Right hindlimb (tissue), 1 donor: ENCODE results near the gene MAP4K5.
A peak's percentile ranks its signal among the peaks of the same experiment; 100 is the strongest.
"Not testable (repeated sequence)": the region's sequence is repeated elsewhere in the genome, so short reads cannot be mapped to it uniquely, and the experiment has no call there.

Source experiments
- DNase-seq: peaks from one replicate; pipeline ENCODE4 v3.0.0-alpha.2; 2018

Gene MAP4K5

DNA sequence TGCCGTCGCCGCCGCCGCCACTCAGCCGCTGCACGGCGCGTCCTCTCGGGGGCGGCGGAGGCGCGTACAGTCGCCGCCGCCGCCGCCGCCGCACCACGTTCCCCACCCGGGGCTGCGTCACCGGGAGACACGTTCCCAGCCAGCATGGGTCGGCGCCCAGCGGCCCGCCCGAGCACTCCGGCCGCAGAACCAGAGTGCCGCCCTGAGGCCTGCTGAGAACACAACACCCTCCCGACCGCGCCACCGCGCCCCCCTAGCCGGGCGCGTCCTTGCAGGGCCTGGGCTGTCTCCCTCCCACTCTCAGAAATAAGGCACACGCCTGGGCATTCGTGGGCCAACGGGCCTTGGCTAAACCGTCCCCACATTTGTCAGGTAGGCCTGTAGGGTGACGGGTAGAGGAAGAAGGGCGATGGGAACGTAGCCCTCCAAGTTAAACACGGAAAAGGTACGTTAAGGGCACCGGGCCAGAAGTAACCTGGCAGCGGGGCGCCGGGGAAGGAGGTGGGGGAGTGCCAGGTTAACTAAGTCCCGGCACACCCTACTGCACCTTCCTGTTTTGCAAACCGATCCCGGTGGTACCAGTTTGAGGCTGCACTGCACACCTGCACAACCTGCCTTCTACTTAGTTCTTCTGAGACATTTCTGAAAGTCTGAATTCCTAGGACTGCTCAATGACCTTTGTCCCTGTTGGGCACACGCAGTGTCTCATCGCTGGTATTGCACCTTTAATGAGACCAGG lies at the start of gene MAP4K5:
TSS of gene MAP4K5 (minus strand) at position 68 of the 739 bp plus-strand sequence. CDS start 520 bp downstream, outside the sequence.
- DNase-seq: peak; percentile 94

DNA sequence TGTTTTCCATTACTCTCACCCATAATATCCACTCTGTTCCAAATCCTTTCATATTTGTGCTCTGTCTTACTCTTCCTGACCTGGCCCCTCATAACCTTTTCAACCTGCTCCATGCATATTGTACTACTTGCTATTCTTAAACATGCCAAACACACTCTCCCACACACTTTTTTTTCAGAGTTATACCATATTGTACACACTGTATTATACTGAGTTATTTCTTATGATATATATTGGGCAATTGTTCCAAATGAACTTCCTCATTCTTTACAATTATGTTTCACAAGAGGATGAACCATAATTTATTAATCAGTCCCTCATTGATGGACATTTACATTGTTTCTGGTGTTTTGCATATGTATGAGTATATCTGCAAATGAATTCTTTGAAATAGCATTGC lies 46.1 kb upstream of the MAP4K5 start:
- DNase-seq: no peak

- DNase-seq: no peak
Measured at GRCh38 chr14:50577982-50578381, 45.6 kb upstream of the MAP4K5 start.

DNA sequence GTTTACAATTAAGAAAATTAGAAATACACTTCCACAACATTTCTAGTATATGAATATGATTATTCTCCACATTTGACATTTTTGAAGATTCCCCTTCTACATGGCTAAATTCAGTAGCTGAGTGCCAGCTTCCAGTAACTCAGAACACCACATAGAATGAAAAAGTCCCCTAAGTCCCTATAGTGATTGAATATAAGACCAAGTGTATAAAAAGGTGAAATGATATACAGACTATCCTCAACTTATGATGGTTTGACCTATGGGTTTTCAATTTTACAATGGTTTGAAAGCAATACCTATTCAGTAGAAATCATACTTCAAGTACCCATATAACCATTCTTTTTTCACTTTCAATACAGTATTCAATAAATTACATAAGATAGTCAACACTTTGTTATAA lies 43.4 kb upstream of the MAP4K5 start:
- no peak for DNase-seq

- no peak for DNase-seq
Measured at GRCh38 chr14:50573862-50574261, 41.5 kb upstream of the MAP4K5 start.

GRCh38 chr14:50569714-50570274 lies 37.4 kb upstream of the MAP4K5 start:
- DNase-seq: no peak

DNA sequence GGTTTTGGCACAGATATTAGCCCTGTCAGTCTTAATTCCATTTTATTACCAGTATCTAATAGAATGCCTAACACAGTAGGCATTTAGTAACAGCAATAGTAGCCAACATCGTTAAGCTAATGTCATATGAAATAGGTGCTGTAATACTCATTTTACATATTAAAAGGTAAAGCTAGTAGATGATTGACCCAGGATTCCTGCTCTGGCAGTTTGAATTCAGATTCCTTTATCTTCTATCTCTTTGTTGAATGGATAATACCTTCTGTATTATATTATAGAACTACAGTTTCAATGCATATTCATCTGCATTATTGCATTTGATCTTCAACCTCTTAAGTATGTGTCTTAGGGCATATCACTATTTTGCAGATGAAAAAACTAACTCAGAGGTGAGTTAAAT lies 30.5 kb upstream of the MAP4K5 start:
- no peak for DNase-seq

GRCh38 chr14:50560931-50561285 lies 28.5 kb upstream of the MAP4K5 start:
- DNase-seq: peak; percentile 86

DNA sequence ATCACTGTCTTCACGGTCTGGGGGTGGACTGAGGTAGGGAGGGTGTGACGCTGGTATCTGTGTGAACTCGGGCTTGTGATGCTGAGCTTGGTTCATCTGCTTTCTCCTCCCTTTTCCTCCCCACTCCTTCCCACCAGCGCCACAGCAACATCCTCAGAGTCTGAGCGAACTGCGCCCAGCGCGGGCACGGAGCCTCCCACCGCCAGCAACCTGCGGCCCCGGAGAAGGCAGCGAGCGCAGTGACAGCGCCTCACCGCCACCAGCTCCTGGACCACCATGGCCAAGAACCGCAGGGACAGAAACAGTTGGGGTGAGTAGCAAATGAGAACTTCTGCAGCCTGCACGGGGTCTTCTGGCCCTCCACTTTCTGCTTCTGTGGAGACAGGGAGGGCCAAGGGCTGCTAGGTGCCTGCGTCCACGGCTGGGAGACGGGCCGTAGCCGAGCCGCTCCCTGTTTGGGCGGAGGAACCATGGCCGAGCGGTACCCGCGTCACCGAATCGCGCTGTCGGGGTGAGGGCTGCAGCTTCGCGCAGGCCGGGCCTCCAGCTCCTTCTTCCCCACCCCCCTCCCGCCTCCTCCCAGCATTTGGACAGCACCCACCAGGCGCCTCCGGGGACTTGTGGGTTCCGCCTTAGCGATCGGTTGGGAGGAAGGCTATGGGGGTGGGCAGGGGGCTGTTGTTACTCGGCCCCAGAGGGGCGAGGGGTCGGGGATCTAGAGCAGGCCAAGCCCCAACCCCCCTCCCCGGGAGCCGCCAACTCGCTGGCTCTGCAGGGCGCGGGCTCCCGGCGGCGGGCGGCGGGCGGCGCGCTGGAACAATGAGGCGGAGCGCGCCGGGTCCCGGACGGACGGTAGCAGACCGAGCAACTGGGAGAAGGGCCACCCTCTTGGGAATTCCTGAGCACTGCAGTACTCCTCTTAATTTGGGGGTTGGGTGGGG lies 27.9 kb upstream of the MAP4K5 start, which contains the start of gene ATL1:
TSS of gene ATL1 (plus strand) at position 156 of the 941 bp plus-strand sequence. CDS start at position 277, 121 bp downstream.
- peak; percentile 91 for DNase-seq

- DNase-seq: not testable (repeated sequence)
Measured at GRCh38 chr14:50552796-50553195, 20.4 kb upstream of the MAP4K5 start.

DNA sequence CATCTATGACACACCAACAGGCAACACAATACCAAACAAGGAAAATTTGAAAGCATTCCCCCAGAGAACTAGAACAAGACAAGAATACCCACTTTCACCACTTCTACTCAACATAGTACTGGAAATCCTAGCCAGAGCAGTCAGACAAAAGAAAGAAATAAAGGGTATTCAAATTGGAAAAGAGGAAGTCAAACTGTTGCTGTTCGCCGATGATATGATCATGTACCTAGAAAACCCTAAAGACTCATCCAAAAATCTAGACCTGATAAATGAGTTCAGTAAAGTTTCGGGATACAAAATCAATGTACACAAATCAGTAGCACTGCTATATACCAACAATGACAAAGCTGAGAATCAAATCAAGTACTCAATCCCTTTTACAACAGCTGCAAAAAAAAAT lies 19.5 kb upstream of the MAP4K5 start:
- no peak for DNase-seq

DNA sequence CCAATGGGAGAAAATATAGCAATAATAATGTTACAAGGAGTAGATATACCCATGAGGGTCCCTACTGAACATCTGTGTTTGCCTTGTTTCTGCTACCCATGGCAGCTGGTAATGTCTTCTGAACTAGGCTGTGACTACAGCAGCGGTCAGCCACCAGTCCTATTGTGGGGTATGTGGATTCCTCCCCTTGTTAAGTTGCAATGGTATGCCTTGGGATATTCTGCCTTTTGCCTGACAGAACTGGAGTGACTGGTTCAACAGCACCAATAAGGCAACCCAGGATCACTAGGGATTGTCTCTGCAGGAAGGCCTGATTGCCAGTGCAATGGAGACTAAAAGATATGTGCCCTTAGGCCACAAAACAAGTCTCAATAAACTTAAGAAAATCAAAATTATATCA lies 17.9 kb upstream of the MAP4K5 start:
- DNase-seq: no peak

DNA sequence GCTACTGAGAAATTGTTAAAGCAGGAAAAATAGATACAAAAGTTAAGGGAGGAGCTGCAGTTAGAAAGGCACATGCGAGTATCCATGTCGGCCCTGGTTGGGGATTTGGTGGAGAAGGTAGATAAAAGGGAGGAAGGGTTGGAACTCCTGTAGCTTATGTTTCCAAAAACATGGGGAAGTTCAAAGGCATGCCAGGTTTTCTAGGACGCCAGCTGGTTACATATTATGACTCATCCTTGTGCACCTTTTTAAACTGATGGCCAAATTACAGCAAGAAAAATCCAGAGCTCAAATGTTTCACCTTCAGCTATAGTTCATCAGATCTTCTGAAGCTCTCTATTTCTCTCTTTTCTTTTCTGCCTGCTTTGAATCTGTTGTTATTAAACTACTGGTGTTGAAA lies 13.2 kb upstream of the MAP4K5 start:
- no peak for DNase-seq

DNA sequence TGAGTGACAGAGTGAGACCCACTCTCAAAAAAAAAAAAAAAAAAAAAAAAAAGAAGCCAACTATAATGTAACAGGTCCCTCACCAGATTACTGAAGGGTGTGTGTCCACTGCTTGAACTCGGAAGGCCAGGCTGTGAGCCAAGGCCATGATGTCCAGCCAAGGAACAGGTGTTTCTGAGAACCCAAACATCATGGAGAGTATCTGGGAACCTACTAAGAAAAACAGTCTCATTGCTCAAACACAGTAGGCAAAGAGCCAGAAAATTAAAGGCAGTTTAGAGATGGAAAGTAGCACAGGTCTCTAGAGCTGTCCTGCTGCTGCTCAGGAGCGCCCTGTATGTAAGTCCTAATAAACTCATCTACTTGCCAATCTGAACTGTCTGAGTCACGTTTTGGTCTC lies 12.5 kb upstream of the MAP4K5 start:
- DNase-seq: no peak

- no peak for DNase-seq
Measured at GRCh38 chr14:50542941-50543418, 10.6 kb upstream of the MAP4K5 start.

GRCh38 chr14:50541159-50541567 lies 8.8 kb upstream of the MAP4K5 start:
- DNase-seq: no peak

GRCh38 chr14:50539051-50539450 lies 6.7 kb upstream of the MAP4K5 start:
- DNase-seq: no peak

DNA sequence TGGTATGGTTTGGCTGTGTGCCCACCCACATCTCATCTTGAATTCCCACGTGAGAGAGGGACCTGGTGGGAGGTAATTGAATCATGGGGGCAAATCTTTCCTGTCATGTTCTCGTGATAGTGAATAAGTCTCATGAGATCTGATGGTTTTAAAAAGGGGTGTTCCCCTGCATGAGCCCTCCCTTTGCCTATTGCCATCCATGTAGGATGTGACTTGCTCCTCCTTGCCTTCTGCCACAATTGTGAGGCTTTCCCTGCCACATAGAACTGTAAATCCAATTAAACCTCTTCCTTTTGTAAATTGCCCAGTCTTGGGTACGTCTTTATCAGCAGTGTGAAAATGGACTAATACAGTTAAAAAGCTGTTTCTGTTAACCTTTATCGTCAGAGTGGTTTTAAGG lies 5.7 kb upstream of the MAP4K5 start:
- not testable (repeated sequence) for DNase-seq

DNA sequence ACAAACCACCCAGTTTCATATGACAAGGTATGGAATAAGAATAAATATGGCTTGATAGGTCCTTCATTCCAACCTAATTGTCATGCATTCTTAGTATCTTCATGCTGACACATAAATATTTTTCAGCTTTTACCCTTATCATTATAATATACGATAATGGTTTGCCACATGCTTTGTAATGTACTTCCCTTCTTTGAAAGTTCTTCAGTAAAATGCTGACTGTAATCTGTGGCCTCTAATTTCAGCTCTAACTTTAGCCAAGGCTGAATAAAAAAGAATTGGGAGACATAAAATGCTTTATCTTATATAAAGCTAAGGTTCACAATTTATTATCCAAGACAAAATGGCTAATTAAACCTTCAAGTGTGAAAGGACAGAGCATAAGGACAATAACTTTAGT lies 2.6 kb upstream of the MAP4K5 start:
- no peak for DNase-seq

DNA sequence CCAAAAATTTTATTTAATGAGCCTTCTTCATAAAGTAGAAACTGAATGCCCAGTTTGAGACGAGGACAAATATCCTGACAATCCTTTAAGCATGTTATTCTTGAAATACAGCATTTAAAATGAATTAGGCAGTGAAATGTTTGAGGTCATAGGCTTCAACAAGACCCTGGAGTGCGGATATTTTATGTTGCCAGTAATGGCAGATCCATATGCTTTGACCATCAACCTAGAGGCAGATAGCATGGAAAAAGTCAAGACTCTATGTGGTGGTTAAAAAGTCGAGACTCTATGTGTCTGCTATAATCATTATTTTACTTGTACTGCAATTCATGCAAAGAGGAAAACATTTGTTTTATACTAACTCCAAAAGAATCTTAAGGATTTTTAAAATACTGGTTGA lies 2.0 kb upstream of the MAP4K5 start:
- DNase-seq: peak; percentile 47

DNA sequence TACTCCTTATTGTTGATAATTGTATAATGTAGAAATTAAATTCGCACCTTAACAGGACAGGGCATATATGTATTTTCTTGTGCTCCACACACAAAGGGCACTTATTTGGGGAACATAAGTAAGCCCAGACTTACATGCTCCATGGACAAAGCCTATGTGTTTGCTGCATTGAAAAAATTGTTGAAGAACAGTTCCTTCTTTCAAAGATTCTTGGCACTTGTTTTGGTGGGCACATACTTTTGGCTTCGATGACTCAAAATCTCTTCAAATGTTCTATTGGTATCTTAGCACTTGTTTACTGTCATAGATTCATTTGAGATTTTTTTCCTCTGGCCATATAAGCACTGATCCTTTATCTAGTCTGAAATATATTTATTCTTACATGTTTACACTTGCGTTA lies 1.4 kb upstream of the MAP4K5 start:
- no peak for DNase-seq

- no peak for DNase-seq
Measured at GRCh38 chr14:50533241-50533705, 904 bp upstream of the MAP4K5 start.
